ENCODE measurements around the gene NSL1.

- TF ChIP-seq CTCF (conservative IDR thresholded peaks at IDR 0.05 in 1 of 2, IDR thresholded peaks at IDR 0.05 in 1 of 2; ENCODE audit: low read depth in 1 of 2, low read length in 2 of 2) (no peak), EZH2 (IDR thresholded peaks at IDR 0.05; ENCODE audit: low read length, missing control alignments) (no peak)
Measured at GRCh38 chr1:212794561-212795014, 3.0 kb upstream of the NSL1 start.

Data from fibroblast of lung (primary cell).